ENCODE data around the gene MPHOSPH9.

Gene MPHOSPH9

DNA sequence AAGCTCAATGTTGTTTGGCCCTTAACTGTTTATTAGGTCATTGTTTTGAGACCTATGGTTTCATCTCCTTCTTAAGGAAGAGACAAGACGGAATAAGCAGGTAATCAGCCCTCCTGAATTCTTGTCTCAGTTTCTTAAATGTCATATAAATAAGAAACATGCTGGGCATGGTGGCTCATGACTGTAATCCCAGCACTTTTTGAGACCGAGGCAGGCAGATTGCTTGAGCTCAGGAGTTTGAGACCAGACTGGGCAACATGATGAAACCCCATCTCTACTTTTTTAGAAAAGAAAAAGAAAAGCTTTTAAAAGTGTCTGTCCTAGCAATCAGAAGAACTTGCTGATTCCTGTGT lies 5.4 kb upstream of the MPHOSPH9 start:
- DNase-seq (ENCODE audit: low read depth) = no peak
- TF ChIP-seq CTCF (conservative IDR thresholded peaks at IDR 0.05; ENCODE audit: control insufficient read depth, insufficient read depth, low read depth, low read length) = no peak
- H3K4me3 ChIP-seq (ENCODE audit: control insufficient read depth, low read depth, low read length) = no peak overlapping the region

DNA sequence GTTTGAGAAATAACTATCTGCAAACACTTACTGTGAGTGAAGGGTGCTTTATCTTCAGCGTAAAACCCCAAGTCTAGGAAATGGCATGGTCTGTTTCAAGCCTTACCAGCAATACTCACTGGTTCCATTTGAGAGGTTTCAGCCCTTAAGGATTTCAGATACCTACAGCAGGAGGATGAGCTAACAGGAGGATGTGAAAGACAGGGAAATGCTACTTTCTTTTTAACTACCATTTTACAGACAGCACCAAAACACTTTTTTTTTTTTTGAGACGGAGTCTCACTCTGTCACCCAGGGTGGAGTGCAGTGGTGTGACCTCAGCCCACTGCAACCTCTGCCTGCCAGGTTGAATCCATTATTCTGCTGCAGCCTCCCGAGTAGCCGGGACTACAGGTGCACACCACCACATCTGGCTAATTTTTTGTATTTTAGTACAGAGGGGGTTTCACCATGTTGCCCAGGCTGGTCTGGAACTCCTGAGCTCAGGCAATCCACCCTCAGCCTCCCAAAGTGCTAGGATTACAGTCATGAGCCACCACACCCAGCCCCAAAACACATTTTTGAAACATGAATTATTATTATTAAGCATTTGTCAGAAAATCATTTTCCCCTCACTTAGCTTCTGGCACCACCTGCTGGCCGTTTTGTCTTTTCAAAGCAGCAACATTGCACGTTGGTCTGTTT lies 4.8 kb upstream of the MPHOSPH9 start:
- DNase-seq (ENCODE audit: low read depth) = peak; percentile 76
- peak; percentile 84 for TF ChIP-seq CTCF (conservative IDR thresholded peaks at IDR 0.05; ENCODE audit: control insufficient read depth, insufficient read depth, low read depth, low read length)
- no peak overlapping the region for H3K4me3 ChIP-seq (ENCODE audit: control insufficient read depth, low read depth, low read length)

DNA sequence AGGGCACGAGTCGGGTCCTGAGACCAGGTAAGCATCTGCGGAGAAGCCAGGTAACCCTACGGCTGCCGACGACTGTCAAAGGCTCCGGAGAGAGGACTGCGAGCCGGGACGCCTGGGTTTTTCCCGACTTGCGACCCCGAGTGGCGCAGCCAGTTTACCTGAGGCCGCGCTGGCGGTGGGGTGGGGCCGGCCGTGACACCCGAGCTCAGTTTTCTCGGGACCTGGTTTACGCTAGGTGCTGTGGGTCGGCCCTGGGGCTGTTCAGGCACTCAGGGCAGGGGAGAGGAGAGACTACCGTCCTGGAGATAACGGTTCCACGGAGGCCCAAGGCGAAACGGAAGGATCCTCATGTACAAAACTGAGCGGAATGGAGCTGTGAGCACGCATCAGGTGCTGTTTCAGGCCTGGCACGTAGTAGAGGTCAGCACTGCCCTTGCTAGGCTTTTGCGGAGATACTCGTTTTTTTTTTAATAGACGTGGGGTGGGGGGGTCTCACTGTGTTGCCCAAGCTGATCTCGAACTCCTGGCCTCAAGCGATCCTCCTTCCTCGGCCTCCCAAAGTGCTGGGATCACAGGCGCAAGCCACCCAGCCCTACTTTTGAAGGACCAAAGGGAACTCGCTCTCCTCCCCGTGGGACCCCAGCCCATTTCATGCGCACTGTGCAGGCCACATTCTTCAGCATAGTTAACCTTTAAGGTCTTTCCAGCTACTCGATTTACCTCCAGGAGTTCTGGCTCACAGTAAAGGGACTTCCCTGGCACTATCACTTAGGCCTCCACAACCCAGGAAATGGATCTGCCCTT lies 766 bp upstream of the MPHOSPH9 start:
- H3K4me3 ChIP-seq (ENCODE audit: control insufficient read depth, low read depth, low read length) = peak overlapping the region; percentile 98
- no peak for TF ChIP-seq CTCF (conservative IDR thresholded peaks at IDR 0.05; ENCODE audit: control insufficient read depth, insufficient read depth, low read depth, low read length)
- no peak for DNase-seq (ENCODE audit: low read depth)

- DNase-seq (ENCODE audit: low read depth) = no peak
- TF ChIP-seq CTCF (conservative IDR thresholded peaks at IDR 0.05; ENCODE audit: control insufficient read depth, insufficient read depth, low read depth, low read length) = no peak
- peak overlapping the region; percentile 98 for H3K4me3 ChIP-seq (ENCODE audit: control insufficient read depth, low read depth, low read length)
Measured at GRCh38 chr12:123232472-123232806, 502 bp downstream of the MPHOSPH9 start.

- TF ChIP-seq CTCF (conservative IDR thresholded peaks at IDR 0.05; ENCODE audit: control insufficient read depth, insufficient read depth, low read depth, low read length) = no peak
Measured at GRCh38 chr12:123231931-123232330, 1.0 kb downstream of the MPHOSPH9 start.

DNA sequence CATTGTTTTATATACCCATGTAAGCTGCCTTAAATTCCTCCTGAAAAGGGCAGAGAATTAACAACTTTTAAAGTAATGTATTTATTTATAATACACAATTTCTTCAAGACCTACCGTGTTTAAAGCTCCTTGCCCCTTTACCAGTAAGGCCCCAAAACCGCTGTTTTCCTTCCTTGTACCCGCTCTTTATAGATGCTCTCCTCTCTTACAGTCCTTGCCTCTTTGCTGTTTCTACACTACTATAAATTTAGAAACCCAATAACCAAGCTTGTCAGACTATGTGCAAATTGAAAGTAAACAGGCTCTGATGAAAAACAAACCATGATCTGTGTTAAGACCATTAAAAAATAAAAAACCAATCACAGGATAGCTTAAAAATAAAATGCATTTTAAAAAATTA lies 3.9 kb downstream of the MPHOSPH9 start:
- DNase-seq (ENCODE audit: low read depth) = no peak
- no peak overlapping the region for H3K4me3 ChIP-seq (ENCODE audit: control insufficient read depth, low read depth, low read length)
- no peak for TF ChIP-seq CTCF (conservative IDR thresholded peaks at IDR 0.05; ENCODE audit: control insufficient read depth, insufficient read depth, low read depth, low read length)

More at GRCh38 chr12:123231931-123232330, 1.0 kb downstream of the MPHOSPH9 start:
- H3K4me3 ChIP-seq (ENCODE audit: control insufficient read depth, low read depth, low read length) = peak overlapping the region; percentile 98
- no peak for DNase-seq (ENCODE audit: low read depth)
